Sciatic nerve (tissue), 2 donors: Measurements from ENCODE around the gene S100A10. TPM values are rescaled to one million over a fixed set of nuclear protein-coding genes. Genes with fewer than 3 reads are reported as not detected.

Source experiments
- ATAC-seq: fragments of 200-7000 bp; cut with Tn5 transposase; one replicate; pipeline ENCODE4 v1.9.1; 2020; ENCODE audit warnings: mild to moderate bottlenecking, moderate library complexity
- DNase-seq: peaks from one replicate; pipeline ENCODE4 v3.0.0-alpha.2; 2020; ENCODE audit warnings: low spot score
- intact Hi-C: fragments of 100-400 bp; cut with DNase I; formaldehyde crosslinking; loops from one replicate; pipeline ENCODE4 v1.14.2; 2022
- total RNA-seq: library from RNA; stranded (reverse); fragmentation: NEBNext Ultra II Directional; extraction: Animal tissue kit (Norgen Biotek cat#: 25700); gene quantifications from one replicate; pipeline ENCODE4 v1.2.1, GENCODE V29; 2021
- donor health status: DM: no; HTN: no; CAD: no.
- donor health status: DM: no; HTN: no; CAD: no.

The S100A10 gene
- total RNA-seq, 1 donor from 2014 or later: 550 TPM

- DNase-seq: no peak
- intact Hi-C loops: no loop called here
- peak; percentile 64 for ATAC-seq
Measured at GRCh38 chr1:151972542-151973248, 21.0 kb downstream of the S100A10 start.

DNA sequence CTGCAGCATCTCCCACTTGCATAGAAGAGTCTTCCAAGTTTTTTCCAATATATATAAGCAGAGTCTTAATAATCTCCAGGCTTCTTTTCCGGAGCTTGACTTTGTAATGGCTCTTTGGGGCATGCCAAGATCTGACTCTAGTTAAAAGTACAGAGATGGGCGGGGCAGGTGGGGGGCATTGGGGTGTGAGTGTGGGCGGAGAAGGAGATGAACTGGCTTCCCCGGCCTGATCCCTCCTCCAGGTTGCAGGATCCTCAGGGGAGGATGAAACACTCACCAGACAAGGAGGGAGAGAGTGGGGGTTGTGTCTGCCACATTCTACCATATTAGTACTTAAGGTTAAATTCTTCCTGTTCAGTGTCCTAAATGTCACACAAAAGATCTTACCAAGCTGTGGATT, 23.0 kb downstream of the S100A10 start:
- DNase-seq (no peak), ATAC-seq (no peak)
- intact Hi-C loops: no loop called here

- ATAC-seq (no peak), DNase-seq (no peak)
- intact Hi-C loops: no loop called here
Measured at GRCh38 chr1:151970128-151970527, 23.5 kb downstream of the S100A10 start.

DNA sequence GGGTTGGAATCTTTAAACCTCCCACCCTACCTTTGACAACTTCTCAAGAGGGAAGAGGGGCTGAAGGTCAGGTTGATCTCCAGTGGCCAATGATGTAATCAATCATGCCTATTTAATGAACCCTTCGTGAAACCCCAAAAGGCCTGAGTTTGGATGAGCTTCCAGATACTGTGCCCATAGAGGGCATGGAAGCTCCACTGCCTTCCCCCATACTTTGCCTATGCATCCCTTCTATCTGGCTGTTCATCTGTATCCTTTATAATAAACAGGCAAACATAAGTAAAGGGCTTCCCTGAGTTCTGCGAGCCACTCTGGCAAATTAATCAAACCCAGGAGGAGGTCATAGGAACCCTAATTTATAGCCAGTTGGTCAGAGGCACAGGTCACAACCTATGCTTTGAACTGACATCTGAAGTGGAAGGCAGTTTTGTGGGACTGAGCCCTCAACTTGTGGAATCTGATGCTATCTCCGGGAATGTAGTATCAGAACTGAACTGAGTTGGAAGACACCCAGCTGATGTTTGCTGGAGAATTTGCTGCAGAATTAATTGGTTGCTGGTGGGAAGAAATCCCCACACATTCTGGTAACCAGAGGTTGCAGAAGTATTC, 24.8 kb downstream of the S100A10 start:
- ATAC-seq (no peak), DNase-seq (no peak)
- intact Hi-C loops: no loop called here

DNA sequence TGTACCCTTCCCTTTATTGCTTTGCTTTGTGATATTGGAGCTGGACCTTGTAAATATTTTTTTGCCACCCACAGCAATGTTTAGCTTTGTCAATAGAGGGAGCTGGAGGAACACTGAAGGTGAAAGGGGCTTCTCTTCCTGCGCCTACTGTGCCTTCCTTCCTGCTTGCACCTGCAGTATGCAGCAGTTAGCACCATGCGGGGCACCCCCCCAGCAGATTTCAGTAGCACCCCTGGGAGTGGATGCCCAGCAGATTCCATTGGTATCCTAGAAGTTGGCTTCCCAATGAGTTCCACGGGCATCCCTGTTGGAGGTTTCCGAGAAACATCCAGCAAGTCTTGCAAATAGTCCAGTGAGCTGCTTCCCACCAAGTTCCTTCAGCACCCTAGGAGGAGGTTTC, 25.6 kb downstream of the S100A10 start:
- intact Hi-C loops: no loop called here
- ATAC-seq (peak; percentile 85), DNase-seq (no peak)

DNA sequence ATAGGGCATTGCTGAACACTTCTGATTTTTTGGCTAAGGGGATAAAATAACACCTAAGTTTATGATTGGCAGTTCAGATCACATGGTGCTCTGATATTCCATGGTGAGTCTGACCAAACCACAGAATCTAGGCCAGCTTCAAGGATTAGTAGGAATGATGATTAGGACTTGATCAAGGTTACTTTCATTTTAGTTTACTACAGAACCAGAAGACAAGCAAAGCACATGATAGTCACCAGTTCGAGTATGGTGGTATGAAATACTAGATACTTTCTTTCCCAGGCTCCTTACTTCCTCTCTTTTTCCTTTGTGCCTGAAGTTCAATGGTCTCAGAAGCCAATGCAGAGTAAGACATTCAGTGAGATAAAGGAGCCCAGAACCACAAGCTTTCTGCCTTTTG, 26.6 kb downstream of the S100A10 start:
- DNase-seq: no peak
- intact Hi-C loops: no loop called here
- ATAC-seq: no peak

DNA sequence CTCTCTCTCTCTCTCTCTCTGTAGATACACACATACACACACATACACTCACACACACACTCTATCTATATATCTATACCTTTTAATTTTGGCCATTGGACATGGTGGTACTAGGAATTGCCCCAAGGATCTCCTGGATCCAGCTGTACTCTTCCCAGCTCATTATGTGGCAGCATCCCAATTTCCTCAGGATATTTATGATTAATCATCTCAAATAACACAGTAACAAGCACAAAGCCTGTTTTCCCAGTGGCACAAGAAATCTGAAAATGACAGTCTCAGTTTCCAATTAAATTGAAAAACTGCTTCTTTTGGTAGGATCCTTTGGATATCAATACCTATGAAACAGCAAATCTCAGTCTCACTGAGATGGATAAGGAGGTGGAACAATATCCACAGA, 27.6 kb downstream of the S100A10 start:
- DNase-seq: no peak
- intact Hi-C loops: no loop called here

DNA sequence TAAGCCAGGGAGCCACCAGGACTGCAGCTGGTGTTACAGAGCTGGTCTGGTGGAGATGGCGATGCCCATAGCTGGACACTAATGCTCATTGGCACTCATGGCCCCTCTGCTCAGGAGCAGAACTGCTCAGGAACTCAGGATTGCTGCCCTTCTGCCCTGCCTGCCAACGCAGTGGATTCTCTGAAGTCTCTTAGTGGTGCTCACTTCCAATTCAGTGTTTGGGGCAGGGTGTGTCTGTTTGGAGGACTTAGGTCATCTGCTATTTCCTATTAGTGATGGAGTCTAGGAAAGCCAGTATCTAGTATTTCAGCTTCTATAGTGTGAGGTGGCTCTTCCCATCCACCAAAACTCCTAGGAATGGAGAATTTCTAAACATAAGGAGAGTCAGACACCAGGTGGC, 29.1 kb downstream of the S100A10 start:
- ATAC-seq (no peak), DNase-seq (no peak)
- intact Hi-C loops: no loop called here

More for the DNA sequence above, 27.6 kb downstream of the S100A10 start:
- no peak for ATAC-seq

DNA sequence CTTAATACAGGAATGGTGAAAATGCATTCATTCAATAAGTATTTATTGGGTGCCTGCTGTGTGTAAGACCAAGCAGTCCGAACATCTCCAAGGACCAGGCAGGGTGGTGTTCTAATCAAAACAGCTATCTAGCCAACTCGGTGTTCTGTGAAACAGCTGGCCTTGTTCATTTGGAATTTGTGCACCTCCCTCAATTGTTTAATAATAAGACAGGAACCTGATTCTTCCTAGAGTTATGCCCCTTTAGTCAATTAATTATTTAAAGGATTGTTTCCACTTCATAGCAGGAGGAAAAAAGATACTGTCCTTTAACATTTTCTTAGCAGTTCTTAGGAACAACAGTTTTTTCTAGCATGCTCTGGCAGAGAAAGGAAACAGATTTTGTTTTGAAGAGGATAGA, 30.4 kb downstream of the S100A10 start:
- intact Hi-C loops: no loop called here
- no peak for DNase-seq
- ATAC-seq: no peak

DNA sequence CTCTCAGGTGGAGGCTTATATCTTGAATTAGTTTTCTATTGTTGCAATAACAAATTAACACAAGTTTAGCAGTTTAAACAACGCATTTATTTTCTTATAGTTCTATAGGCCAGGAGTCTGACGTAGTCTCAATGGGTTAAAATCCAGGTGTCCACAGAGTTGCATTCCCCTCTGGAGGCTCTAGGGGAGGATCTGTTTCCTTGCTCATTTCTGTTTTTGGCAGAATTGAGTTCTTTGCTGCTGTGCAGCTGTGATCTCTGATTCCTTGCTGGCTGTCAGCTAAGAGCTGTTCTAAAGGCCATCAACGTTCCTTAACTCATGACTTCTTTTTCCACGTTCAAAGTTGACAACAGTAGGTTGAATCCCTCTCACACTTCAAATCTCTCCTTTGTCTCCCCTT, 31.8 kb downstream of the S100A10 start:
- ATAC-seq (peak; percentile 39), DNase-seq (no peak)
- intact Hi-C loops: no loop called here

DNA sequence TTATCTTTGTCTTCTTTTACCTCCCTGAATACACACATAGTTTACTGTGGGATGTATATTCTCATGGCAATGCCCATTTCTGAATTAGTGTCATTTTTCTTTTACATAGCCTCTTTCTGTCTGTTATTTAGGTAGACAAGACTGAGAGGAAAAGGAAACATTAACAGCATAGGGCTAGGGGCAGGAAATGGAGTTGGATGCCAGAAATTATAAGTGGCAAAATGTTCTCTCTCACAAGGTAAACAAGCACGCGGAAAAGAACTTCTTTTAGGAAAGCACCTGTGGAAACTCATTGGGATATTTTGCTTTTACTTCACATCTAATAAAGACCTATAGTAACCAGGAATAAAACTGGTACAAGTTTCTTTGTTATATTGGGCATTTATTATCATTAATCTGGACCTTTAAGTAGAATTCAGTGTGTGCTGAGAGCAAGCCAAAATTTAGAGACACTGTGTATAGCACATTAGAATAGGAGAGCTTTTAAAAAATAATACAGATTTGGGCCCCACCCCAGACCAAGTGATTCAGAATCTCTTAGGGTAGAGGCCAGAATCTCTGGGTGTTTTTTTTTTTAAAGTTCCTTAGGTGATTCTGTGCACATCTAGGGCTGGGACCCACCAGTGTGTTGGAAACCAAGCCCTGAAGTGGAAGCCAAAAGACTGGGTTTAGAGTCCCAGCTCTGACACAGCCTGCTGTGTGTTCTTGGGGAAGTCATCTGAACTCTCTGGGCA, 32.7 kb downstream of the S100A10 start:
- intact Hi-C loops: no loop called here
- ATAC-seq: no peak
- DNase-seq: no peak

- DNase-seq (no peak), ATAC-seq (no peak)
- intact Hi-C loops: no loop called here
Measured at GRCh38 chr1:151958959-151959358, 34.7 kb downstream of the S100A10 start.

- ATAC-seq: no peak
- DNase-seq: no peak
- intact Hi-C loops: no loop called here
Measured at GRCh38 chr1:151956957-151957497, 36.6 kb downstream of the S100A10 start.

DNA sequence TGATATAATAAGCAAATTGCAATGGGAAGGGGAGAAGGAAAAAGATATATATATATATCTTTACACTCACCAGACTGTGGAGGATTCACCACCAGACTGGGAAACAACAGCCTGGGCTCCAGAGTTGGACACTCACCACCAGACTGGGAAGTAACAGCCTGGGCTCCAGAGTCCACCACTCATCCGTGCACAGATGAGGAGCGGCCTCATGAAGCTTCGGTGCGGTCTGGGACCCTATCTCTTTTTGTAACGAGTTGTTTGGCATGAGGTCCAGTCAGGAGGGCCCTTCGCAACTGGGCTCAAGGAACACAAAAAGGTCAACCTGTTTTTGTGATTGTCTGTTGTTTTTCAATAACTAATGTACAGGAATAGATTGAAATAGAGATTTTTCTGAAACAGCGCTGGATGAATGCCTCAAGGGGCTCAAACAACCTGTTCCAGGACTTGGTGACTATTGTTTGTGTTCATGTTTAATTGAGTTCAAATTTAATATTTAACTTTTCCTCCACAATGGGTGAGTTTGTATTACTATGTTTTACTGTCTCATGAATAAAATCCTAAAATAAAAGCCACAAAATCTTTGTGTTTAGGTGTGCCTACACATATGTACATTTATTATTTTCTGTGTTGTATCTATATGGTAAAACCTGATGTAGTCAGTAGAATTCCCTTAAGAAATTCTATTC, 40.1 kb downstream of the S100A10 start:
- intact Hi-C loops: no loop called here
- ATAC-seq (no peak), DNase-seq (no peak)

DNA sequence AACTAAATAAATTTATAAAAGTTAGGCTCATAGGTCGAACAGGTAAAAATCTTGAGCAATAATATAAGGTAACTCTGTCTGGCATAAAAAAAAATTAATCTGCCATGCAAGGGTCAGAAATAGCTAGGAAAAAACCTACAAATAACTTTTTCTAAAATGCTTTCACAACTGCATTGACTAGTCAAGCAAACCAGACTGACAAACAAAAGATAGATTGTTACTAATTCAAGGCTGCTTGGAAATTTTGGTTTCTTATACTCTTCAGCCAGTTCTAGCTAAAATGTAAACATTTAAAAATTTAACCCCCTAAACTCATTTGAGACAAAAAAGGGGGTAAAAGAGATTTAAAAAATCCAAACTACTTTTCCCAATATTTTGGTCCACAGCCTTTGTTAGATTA, 40.8 kb downstream of the S100A10 start:
- ATAC-seq (no peak), DNase-seq (no peak)
- intact Hi-C loops: no loop called here

DNA sequence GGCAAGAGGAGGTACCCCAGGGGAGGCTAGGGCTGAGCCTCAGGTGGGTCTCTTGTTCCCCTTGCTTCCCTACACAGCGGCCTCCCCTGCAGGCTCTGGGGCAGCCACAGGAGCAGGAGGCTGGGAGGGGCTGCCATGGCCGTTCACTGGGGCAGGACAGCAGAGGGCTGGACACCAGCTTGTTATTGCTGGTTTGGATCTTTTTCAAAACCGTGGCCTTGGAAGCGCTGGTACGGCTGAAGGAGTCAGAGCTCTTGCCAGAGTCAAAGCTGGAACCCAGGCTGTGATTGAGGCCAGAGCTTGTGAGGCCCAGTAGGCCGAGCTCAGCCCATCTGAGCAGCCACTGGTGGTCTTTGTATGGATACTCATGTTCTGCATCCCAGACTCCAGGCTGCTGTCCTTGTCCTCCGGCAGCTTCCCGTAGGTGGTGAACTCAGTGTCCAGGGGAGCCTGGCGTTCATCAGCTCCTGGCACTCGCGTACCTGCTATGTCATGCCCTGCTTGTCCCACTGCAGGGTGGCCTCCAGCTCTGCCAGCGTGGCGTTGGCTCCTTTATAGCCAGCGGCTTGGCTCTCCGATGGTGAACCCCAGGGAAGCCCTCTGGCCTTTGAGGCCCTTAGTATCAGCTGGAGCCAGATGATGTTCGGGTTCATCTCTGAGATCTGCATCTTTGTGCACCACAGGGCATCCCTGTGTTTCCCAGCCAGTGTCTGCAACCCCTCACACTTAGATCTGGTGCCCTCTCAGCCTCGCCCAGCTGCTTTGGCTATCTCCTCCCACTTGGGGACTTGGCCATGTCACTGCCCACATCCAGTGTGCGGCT, 44.1 kb downstream of the S100A10 start:
- intact Hi-C loops: no loop called here
- ATAC-seq (no peak), DNase-seq (no peak)

DNA sequence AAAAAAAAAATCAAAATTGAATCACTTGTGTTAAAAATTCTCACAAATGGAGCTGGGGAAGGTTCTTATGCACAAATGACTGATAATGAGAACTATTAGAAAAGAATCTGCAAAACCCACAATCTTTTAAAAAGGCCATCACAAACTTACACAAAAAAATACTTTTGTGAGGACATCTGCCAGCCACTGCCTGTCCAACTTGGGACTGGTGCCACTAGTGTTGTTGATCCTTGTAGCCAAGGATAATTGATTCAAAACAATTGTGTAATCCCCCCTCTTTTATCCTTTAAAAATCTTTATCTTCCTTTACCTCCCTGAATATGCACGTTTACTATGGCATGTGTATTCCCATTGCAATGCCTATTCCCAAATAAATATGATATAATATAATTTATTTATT, 45.2 kb downstream of the S100A10 start:
- ATAC-seq (no peak), DNase-seq (no peak)
- intact Hi-C loops: no loop called here

GRCh38 chr1:151947140-151947539, 46.5 kb downstream of the S100A10 start:
- intact Hi-C loops: no loop called here
- ATAC-seq: no peak

More at GRCh38 chr1:151947140-151947539, 46.5 kb downstream of the S100A10 start:
- no peak for DNase-seq
